Spinal cord (tissue), 10 donors: ENCODE measurements around the gene LOXHD1. TPM values are rescaled to one million over a fixed set of nuclear protein-coding genes. Genes with fewer than 3 reads are reported as not detected.

Experiments used
- DNase-seq, 6 donors: peaks; one replicate each; pipeline versions ENCODE4 v3.0.0 to v3.0.0-alpha.2; 2013 to 2015; ENCODE audit warnings: low spot score in 6 of 6, low read depth in 4 of 6
- H3K27ac ChIP-seq: one replicate; pipeline ENCODE4 v1.5.1; 2013; ENCODE audit warnings: low read depth, low read length, control low read depth
- H3K27me3 ChIP-seq: one replicate; pipeline ENCODE4 v1.6.1; 2013; ENCODE audit warnings: low read length; ENCODE audit not compliant: control insufficient read depth, insufficient read depth
- H3K36me3 ChIP-seq: one replicate; pipeline ENCODE4 v1.6.1; 2013; ENCODE audit warnings: low read length; ENCODE audit not compliant: control insufficient read depth, insufficient read depth
- H3K4me1 ChIP-seq: one replicate; pipeline ENCODE4 v1.6.1; 2013; ENCODE audit warnings: low read length; ENCODE audit not compliant: control insufficient read depth, insufficient read depth
- H3K4me3 ChIP-seq: one replicate; pipeline ENCODE4 v1.5.1; 2013; ENCODE audit warnings: low read depth, low read length, control low read depth
- H3K9me3 ChIP-seq: one replicate; pipeline ENCODE4 v1.6.1; 2013; ENCODE audit warnings: low read length; ENCODE audit not compliant: control insufficient read depth, insufficient read depth
- WGBS: methylation state at CpG from one replicate; pipeline ENCODE4 v1.1.5; 2013; ENCODE audit warnings: missing lambda C conversion rate; ENCODE audit not compliant: insufficient coverage; 5-methylcytosine and 5-hydroxymethylcytosine counted together
- polyA plus RNA-seq, 2 donors: library from polyadenylated mRNA; unstranded; fragments of 120-200 nt; gene quantifications; one replicate each; pipeline ENCODE4 v1.2.1, GENCODE V29; 2013; ENCODE audit not compliant: insufficient read length in 2 of 2
- total RNA-seq, 2 donors: library from RNA; depleted of rRNA in 1 of 2; stranded (reverse); fragments of 120-200 nt in 1 of 2; fragments of >200 nt in 1 of 2; gene quantifications; one replicate each; pipeline versions ENCODE4 v1.2.3 to v1.2.4, GENCODE V29; 2013 to 2014
- donor health status: healthy.

LOXHD1 gene
- total and polyA plus RNA-seq, 4 donors, result 0.14 to 0.29 (median 0.21) TPM

DNA sequence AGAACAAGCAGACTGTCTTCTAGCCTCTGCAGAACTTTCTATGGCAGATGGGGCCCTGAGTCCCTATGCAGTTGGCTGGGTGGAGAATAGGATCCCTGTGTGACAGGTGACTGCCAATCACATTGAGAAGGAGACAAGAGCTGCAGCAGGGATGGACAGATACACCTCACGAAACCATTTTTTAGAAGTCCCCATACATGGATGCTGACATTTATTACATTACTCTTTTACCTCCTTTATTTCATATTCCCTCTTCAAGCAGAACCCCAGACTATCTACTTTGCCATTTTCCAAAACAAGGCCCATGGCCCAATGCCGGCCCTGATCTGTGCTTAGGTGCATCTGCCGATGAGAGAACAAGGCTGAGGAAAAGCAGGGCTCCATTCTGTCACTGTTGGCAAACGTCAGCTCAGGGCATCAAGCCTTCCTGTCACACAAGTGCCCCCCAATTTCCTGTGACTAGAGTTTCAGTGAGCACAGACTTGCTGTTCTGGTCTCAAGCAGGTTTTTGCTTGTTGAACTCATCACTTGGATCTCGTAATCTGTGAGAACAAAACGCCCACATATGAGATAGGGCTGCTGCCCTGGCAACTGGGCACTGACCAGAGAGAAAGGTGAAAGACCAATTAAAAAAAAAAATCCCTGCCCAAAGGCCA lies 35.8 kb downstream of the LOXHD1 start:
- no peaks in the 10 kb centered on the region for H3K9me3 ChIP-seq
- no peak for DNase-seq
- no peaks in the 10 kb centered on the region for H3K36me3 ChIP-seq
- H3K4me1 ChIP-seq, result peaks cover 6% of the 10 kb centered on the region
- no peak overlapping the region for H3K4me3 ChIP-seq
- no peak overlapping the region for H3K27ac ChIP-seq
- 84% methylated on average over 6 of the region's 6 CpGs for WGBS
- H3K27me3 ChIP-seq, result no peaks in the 10 kb centered on the region

DNA sequence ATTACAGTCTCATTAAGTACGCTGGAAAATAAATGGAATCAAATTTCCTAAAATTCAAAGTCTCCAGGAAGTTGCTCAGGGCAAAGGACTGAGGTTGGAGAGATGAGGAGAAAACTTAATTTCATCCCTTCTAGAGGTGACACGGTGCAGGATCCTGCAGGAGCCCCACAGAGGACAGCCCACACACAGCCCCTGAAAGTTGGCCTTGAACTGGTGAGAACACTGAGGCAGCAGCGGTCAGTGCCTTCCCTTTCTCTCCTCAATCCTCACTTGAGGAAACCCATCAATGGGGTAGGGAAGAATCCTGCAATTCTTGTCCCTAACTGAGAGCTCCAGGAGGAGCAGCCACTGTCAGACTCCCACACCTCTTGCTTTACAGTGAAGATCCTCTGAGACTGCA lies 37.5 kb downstream of the LOXHD1 start:
- no peak for DNase-seq
- H3K27ac ChIP-seq, result no peak overlapping the region
- H3K4me3 ChIP-seq, result no peak overlapping the region
- no peaks in the 10 kb centered on the region for H3K27me3 ChIP-seq
- H3K36me3 ChIP-seq, result no peaks in the 10 kb centered on the region
- WGBS, result 64% methylated on average over 1 of the region's 3 CpGs
- no peaks in the 10 kb centered on the region for H3K9me3 ChIP-seq
- H3K4me1 ChIP-seq, result peaks cover 6% of the 10 kb centered on the region

DNA sequence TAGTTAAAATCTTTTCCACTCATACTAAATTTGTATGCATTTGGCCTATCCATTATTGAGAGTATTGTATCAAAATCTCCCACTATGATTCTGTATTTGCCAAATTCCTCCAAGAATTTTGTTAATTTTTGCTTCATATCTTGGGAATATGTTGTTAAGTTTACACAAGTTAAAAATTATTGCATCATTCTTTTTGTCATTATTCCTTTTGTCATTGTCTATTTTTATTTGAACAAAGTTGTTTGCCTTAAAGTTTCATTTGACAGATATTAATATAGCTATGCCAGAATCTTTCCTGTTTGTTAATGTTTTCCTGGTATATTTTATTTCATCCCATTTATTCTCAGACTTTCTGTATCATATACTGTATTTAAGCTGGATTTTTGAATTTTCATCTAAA lies 41.3 kb downstream of the LOXHD1 start:
- DNase-seq, result no peak
- H3K27ac ChIP-seq, result no peak overlapping the region
- H3K9me3 ChIP-seq, result no peaks in the 10 kb centered on the region
- no peak overlapping the region for H3K4me3 ChIP-seq
- H3K36me3 ChIP-seq, result no peaks in the 10 kb centered on the region
- H3K4me1 ChIP-seq, result no peaks in the 10 kb centered on the region
- H3K27me3 ChIP-seq, result no peaks in the 10 kb centered on the region

DNA sequence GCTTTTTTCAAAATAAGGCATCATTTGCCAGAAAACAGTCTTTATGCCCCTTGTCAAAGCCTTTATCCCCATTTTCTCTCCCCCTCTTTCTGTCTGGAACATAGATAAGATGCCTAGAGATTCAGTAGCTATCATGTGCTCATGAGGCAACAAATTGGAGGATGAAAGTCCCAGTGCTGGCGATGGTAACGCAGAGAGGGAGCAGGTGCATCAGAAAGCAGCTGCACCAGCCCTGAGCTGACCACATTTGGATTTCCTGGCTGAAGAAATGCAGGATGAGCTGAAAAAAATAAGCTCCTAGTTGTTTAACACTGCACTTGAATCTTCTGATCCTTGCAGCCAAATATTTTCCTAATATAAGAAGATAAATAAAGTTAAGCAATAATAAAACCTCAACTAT lies 48.0 kb downstream of the LOXHD1 start:
- WGBS, result 77% methylated on average over 2 of the region's 2 CpGs
- Histone ChIP-seq H3K27me3 (no peaks in the 10 kb centered on the region), H3K36me3 (no peaks in the 10 kb centered on the region), H3K27ac (no peak overlapping the region), H3K4me1 (no peaks in the 10 kb centered on the region), H3K9me3 (no peaks in the 10 kb centered on the region), H3K4me3 (no peak overlapping the region)
- DNase-seq, result peak in 1 of 6 donors; percentile 25

DNA sequence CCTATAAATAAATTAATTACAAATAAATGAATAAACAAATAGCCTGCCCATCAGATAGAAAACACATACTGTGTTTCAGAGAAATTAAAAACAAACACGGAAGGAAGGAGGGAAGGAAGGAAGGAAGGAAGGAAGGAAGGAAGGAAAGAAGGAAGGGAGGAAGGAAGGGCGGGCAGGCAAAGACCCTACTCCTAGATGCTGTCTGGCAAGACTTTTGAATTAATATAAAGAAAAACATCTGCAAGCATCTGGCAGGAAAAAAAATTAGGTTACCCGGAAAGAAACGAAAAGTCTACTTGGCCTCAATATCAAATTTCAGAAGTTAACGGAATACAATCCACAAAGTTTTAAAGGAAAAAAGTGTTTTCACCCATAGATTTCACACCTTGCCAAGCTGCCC lies 49.1 kb downstream of the LOXHD1 start:
- no peaks in the 10 kb centered on the region for H3K36me3 ChIP-seq
- 84% methylated on average over 3 of the region's 5 CpGs for WGBS
- no peak for DNase-seq

DNA sequence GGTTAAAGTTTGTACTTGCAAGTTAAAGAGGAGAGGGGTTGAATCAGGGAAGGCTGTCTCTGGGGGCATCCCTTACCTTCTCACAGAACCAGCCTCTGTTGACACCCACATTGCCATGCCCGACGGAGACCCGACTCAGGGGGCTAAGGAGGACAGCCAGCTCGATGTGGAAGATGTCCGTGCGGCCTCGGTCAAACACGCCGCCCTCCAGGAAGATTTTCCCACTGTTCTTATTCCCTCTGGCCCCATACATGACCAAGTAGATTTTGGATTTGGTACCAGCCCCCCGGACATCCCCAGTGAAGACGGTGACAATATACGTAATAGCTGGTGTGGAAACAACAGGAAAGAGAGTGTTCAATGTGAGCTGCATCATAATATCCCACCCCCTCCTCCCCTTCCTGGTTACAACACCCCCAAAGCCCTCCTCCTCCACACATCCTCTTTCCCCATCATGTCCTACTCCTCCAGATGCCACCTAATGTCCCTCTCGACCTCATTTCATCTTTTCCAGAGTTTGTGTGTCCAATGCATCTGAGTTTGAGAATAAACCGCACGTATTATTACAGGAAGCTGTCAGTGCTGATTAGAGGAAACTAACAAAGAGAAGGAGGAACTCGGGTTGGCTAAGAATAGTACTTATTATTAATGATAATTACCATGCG lies 55.7 kb downstream of the LOXHD1 start:
- WGBS, result 93% methylated on average over 10 of the region's 17 CpGs
- DNase-seq, result no peak
- H3K4me1 ChIP-seq, result no peaks in the 10 kb centered on the region
- H3K4me3 ChIP-seq, result no peak overlapping the region
- H3K36me3 ChIP-seq, result no peaks in the 10 kb centered on the region
- no peaks in the 10 kb centered on the region for H3K27me3 ChIP-seq
- no peak overlapping the region for H3K27ac ChIP-seq
- no peaks in the 10 kb centered on the region for H3K9me3 ChIP-seq

More for the DNA sequence above, 49.1 kb downstream of the LOXHD1 start:
- H3K9me3 ChIP-seq, result no peaks in the 10 kb centered on the region
- H3K27me3 ChIP-seq, result no peaks in the 10 kb centered on the region
- H3K27ac ChIP-seq, result no peak overlapping the region
- H3K4me3 ChIP-seq, result no peak overlapping the region
- no peaks in the 10 kb centered on the region for H3K4me1 ChIP-seq

DNA sequence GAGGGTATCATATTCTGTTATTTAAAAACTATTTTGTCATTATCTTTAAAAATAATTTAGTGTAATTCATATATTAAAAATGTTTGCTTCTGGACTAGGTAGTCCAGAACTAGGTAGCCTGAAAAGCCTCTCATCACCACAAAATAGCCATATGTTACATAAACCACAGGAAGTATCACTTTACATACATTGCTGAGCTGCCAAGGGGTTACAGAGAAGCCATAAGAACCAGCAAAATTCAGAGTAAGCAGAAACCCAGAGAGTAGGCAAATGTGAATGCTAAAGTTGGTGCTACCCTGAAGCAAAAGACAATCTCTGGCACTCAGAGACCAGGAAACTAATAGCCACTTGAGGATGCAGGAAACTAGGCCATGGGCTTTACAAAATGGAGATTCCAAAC lies 60.9 kb downstream of the LOXHD1 start:
- H3K36me3 ChIP-seq, result no peaks in the 10 kb centered on the region
- H3K27me3 ChIP-seq, result no peaks in the 10 kb centered on the region
- DNase-seq, result no peak
- no peak overlapping the region for H3K27ac ChIP-seq
- no peaks in the 10 kb centered on the region for H3K4me1 ChIP-seq
- H3K4me3 ChIP-seq, result no peak overlapping the region
- H3K9me3 ChIP-seq, result no peaks in the 10 kb centered on the region

DNA sequence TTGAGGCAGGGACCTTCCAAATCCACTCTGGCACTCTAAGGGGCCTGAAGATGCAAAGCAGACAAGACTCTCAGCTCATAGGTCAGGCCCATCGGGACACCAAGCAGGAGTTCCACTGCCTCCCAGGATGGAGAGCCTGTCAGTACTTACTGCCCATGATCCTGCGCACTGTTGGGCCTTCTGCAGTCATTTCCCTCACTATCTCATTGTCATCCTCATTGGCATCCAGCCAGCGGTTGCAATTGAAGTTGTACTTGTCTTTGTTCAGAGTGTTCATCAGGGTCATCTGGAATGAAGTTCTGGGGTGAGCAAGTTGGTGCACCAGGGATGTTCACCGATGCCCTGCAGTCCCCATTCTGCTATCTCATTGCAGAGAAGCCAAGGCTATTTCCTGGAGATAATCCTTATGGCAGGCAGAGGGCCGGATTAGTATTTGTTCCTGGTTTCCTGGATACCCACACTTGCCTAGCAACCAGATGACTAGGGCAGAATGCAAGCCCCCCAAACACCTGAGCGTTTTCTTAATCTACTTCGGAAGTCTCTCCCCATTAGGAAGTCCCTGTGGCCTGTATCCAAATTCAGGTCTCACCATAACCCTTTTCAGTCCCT lies 65.1 kb downstream of the LOXHD1 start:
- H3K4me3 ChIP-seq, result no peak overlapping the region
- no peaks in the 10 kb centered on the region for H3K4me1 ChIP-seq
- DNase-seq, result no peak
- no peaks in the 10 kb centered on the region for H3K27me3 ChIP-seq
- 50% methylated on average over 5 of the region's 7 CpGs for WGBS
- no peak overlapping the region for H3K27ac ChIP-seq
- H3K9me3 ChIP-seq, result no peaks in the 10 kb centered on the region
- no peaks in the 10 kb centered on the region for H3K36me3 ChIP-seq

DNA sequence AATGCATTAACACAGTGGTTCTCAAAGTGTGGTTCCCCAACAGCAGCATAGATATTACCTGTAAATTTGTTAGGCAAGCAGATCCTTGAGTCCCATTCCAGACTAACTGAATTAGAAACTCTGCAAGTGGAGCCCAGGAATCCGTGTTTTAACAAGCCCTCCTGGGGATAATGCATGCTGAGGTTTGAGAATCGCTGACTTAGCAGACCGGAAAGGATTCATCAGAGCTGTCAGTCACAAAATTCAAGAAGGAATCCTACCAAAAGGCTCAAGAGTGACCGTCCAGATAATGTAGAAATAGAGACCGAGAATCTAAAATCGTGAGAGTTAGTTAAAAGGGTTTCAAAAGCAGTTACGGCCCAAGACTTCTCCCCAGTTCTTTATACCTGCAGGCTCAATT lies 66.9 kb downstream of the LOXHD1 start:
- Histone ChIP-seq H3K27ac (no peak overlapping the region), H3K36me3 (no peaks in the 10 kb centered on the region), H3K4me1 (no peaks in the 10 kb centered on the region), H3K4me3 (no peak overlapping the region), H3K27me3 (no peaks in the 10 kb centered on the region), H3K9me3 (no peaks in the 10 kb centered on the region)
- no peak for DNase-seq
- WGBS, result 73% methylated on average over 6 of the region's 7 CpGs
